Measurements from ENCODE around the gene NDUFAF8. TPM values are rescaled to one million over a fixed set of nuclear protein-coding genes. Genes with fewer than 3 reads are reported as not detected.

Gene NDUFAF8
- total RNA-seq, 1 experiment from 2014 or later, result 102 TPM

GRCh38 chr17:81290230-81290629 is 51.1 kb downstream of the NDUFAF8 start:
- intact Hi-C loops (cut with micrococcal nuclease), result loop anchor here (5.0 kb wide), 1 partner anchor 182 kb away; no protein-coding TSS in a partner anchor
- H4K20me1 ChIP-seq (ENCODE audit: insufficient read depth), result peaks cover 3% of the 10 kb centered on the region; the same call in 1 of the 2 replicates
- H3K27me3 ChIP-seq (ENCODE audit: insufficient read depth, low read length), result no peaks in the 10 kb centered on the region
- H3K36me3 ChIP-seq (ENCODE audit: control insufficient read depth in 1 of 2, insufficient read depth in 2 of 2, low read length in 2 of 2), result peaks cover 24 to 25% of the 10 kb centered on the region in 2 experiments; a peak in 3 of 4 replicates
- RAD21 ChIA-PET (ENCODE audit: low non-redundant PET in 1 of 2, low total read pairs in 2 of 2, uncharacterized antibody in 2 of 2, unreplicated experiment in 2 of 2), result no interaction called here
- no peaks in the 10 kb centered on the region for H3K9me2 ChIP-seq (ENCODE audit: insufficient read depth)
- peaks cover 7 to 21% of the 10 kb centered on the region in 2 experiments; a peak in 3 of 4 replicates for H3K4me1 ChIP-seq (ENCODE audit: control insufficient read depth in 1 of 2, insufficient read depth in 2 of 2, low read length in 2 of 2)
- no peak for DNase-seq (ENCODE audit: low read depth, low spot score)
- H3K79me2 ChIP-seq (ENCODE audit: insufficient read depth, low read length), result peaks cover 86% of the 10 kb centered on the region
- H3K27ac ChIP-seq (ENCODE audit: low read depth, low read length), result no peak overlapping the region
- BruUV-seq (replicated peaks), result no TSS peak
- no peak for TF ChIP-seq ELF1 (IDR thresholded peaks at IDR 0.05; ENCODE audit: borderline replicate concordance, low read depth)
- no peak for TF ChIP-seq POLR2A (IDR thresholded peaks at IDR 0.05; ENCODE audit: borderline replicate concordance, extremely low read depth, insufficient read depth, insufficient read length)
- no peak for TF ChIP-seq ZNF274 (IDR thresholded peaks at IDR 0.05; ENCODE audit: low read depth, low read length)
- TF ChIP-seq CEBPB (IDR thresholded peaks at IDR 0.05; ENCODE audit: low read depth), result no peak
- no peak for TF ChIP-seq JUND (IDR thresholded peaks at IDR 0.05)
- TF ChIP-seq EZH2phosphoT487 (IDR thresholded peaks at IDR 0.05; ENCODE audit: borderline replicate concordance), result no peak
- TF ChIP-seq REST (IDR thresholded peaks at IDR 0.05; ENCODE audit: low read depth), result no peak
- TF ChIP-seq FOSL1 (IDR thresholded peaks at IDR 0.05; ENCODE audit: low read depth), result no peak
- CTCF ChIA-PET, result interaction anchor here (1.9 kb wide), 1 partner anchor 182 kb away, joined by 4 read pairs; no protein-coding TSS in a partner anchor
- H3K4me3 ChIP-seq (replicated peaks in 1 of 2; ENCODE audit: low read depth in 1 of 2, low read length in 2 of 2), result no peak overlapping the region
- no peak overlapping the region for H3K4me2 ChIP-seq (ENCODE audit: low read length)
- POLR2A ChIA-PET, result no interaction called here
- H2AFZ ChIP-seq (ENCODE audit: low read depth, low read length, poor library complexity, severe bottlenecking), result no peak overlapping the region
- ATAC-seq, result no peak
- H3K9me3 ChIP-seq (ENCODE audit: control insufficient read depth in 1 of 2, insufficient read depth in 1 of 2, low read depth in 1 of 2, low read length in 2 of 2), result no peaks in the 10 kb centered on the region
- no peak overlapping the region for H3K9ac ChIP-seq (ENCODE audit: low read length)

Other genes starting within 250 kb of the NDUFAF8 start
- gene CHMP6, start 247.5 kb upstream of the NDUFAF8 start, total RNA-seq (2021; ENCODE audit: unreplicated experiment), result 22.0 TPM
- gene BAIAP2, start 204.2 kb upstream of the NDUFAF8 start, total RNA-seq (2021; ENCODE audit: unreplicated experiment), result 105 TPM
- gene PVALEF, start 73.8 kb upstream of the NDUFAF8 start, total RNA-seq (2021; ENCODE audit: unreplicated experiment), result not detected
- gene AATK, start 73.1 kb upstream of the NDUFAF8 start, total RNA-seq (2021; ENCODE audit: unreplicated experiment), result 4.4 TPM
- gene CEP131, start 16.4 kb upstream of the NDUFAF8 start, total RNA-seq (2021; ENCODE audit: unreplicated experiment), result 30.2 TPM
- 50.6 TPM for gene TEPSIN, start 263 bp upstream of the NDUFAF8 start, total RNA-seq (2021; ENCODE audit: unreplicated experiment)
- 109 TPM for gene SLC38A10, start 56.0 kb downstream of the NDUFAF8 start, total RNA-seq (2021; ENCODE audit: unreplicated experiment)
- gene BAHCC1, start 156.1 kb downstream of the NDUFAF8 start, total RNA-seq (2021; ENCODE audit: unreplicated experiment), result 45.2 TPM

Measured in HCT116 (cell line).